ENCODE data around the gene FAM187B.

Gene FAM187B

GRCh38 chr19:35228177-35228930 lies at the start of gene FAM187B:
FAM187B (minus strand) TSS chr19:35228739; CDS start chr19:35228680, 59 bp downstream.
- peak in 15 of 51 donors; percentile 9 to 50 (median 27) for DNase-seq

- no peak for DNase-seq
Measured at GRCh38 chr19:35276706-35277281, 48.3 kb upstream of the FAM187B start.

- no peak for DNase-seq
Measured at GRCh38 chr19:35274323-35274722, 45.8 kb upstream of the FAM187B start.

- peak in 1 of 51 donors; percentile 25 for DNase-seq
Measured at GRCh38 chr19:35273686-35274259, 45.2 kb upstream of the FAM187B start.

GRCh38 chr19:35272954-35273649 lies 44.6 kb upstream of the FAM187B start:
- DNase-seq, result no peak

GRCh38 chr19:35272122-35272719 lies 43.7 kb upstream of the FAM187B start:
- DNase-seq, result peak in 8 of 51 donors; percentile 15 to 30 (median 24)

GRCh38 chr19:35271546-35271945 lies 43.0 kb upstream of the FAM187B start:
- no peak for DNase-seq

GRCh38 chr19:35270381-35270811 lies 41.9 kb upstream of the FAM187B start:
- DNase-seq, result no peak

GRCh38 chr19:35269438-35270117 lies 41.0 kb upstream of the FAM187B start:
- DNase-seq, result peak in 48 of 51 donors; percentile 26 to 89 (median 77)

- DNase-seq, result peak in 46 of 51 donors; percentile 20 to 85 (median 58)
Measured at GRCh38 chr19:35268536-35269437, 40.2 kb upstream of the FAM187B start, which contains the start of gene USF2. USF2 (plus strand) TSS chr19:35268962; CDS start chr19:35269102, 140 bp downstream.

- DNase-seq, result peak in 41 of 51 donors; percentile 23 to 80 (median 58)
Measured at GRCh38 chr19:35267818-35268535, 39.4 kb upstream of the FAM187B start.

- peak in 24 of 51 donors; percentile 15 to 68 (median 48) for DNase-seq
Measured at GRCh38 chr19:35267353-35267817, 38.8 kb upstream of the FAM187B start.

- DNase-seq, result no peak
Measured at GRCh38 chr19:35266520-35267352, 38.2 kb upstream of the FAM187B start.

- DNase-seq, result no peak
Measured at GRCh38 chr19:35265900-35266519, 37.5 kb upstream of the FAM187B start.

GRCh38 chr19:35265126-35265899 lies 36.8 kb upstream of the FAM187B start:
- DNase-seq, result no peak

All from hypothalamus (tissue), 51 donors.